ELF-1 (cell line): ENCODE results near the gene DIAPH1.

ENCODE experiments used
- DNase-seq: peaks from one replicate; pipeline ENCODE4 v3.0.0-alpha.2; 2016; ENCODE audit warnings: low read depth, low spot score

Gene DIAPH1

GRCh38 chr5:141639357-141640050, 20.7 kb upstream of the DIAPH1 start:
- DNase-seq, result no peak

- DNase-seq, result no peak
Measured at GRCh38 chr5:141638771-141639170, 20.0 kb upstream of the DIAPH1 start.

DNA sequence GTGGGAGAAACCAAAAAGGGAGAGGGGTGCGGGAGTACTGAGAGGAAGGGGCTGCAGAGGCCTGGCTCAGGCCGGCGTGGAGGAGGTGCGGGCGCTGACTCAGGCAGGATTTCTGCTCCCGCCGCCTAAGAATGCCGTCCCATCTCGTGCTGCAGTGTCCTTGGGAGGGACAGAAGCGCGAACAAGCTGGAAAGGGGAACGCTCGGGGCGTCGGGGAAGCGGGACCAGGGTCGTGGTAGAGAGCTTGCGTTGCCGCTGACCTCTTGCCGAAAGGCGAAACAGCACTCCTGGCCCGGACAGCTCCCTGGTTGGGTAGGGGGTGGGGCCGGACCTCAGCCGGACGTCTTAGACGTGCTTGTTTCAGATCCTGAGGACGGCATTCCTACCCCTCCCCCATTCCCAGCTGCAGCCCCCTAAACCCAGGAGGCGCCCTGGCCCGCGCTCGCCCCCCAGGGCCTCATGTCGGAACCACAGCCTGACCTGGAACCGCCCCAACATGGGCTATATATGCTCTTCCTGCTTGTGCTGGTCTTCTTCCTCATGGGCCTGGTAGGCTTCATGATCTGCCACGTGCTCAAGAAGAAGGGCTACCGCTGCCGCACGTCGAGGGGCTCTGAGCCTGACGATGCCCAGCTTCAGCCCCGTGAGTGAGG, 19.1 kb upstream of the DIAPH1 start:
- peak; percentile 92 for DNase-seq

- DNase-seq, result peak; percentile 52
Measured at GRCh38 chr5:141637123-141637766, 18.4 kb upstream of the DIAPH1 start.

DNA sequence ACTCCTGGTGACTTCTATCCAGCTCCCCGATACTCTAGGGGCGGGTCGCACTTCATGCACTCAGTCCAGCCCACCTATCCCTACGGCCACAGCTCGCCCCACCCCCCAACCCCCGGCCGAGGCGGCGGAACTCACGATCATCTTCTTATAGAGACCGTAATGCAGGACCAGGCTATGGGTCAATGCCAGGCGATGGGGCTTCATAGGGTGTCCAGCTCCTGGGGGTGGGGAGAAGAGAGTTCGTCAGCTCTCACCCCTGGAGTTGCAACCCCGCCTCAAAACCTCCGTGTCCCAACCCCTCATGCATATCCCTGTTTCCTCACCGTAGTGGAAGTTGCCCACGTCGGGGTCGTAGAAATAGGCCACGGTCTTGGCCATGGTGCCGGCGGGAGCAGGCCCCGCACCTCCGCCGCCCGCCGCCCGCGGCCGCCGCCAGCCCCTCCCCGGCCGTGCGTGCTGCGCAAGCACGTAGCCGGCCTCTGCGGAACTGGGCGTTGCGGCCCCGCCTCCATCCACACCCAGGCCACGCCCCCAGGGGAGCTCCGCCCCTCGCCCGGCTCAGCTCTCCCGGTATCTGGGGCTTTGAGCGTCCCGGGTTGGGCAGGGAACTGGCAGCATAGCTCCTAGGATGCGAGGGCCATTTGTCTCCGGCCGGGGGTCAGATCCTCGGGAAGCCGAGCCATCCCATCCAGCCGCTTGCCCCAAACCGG, 17.8 kb upstream of the DIAPH1 start, which contains the start of the genes HDAC3 and RELL2:
TSS of gene HDAC3 (minus strand) at position 437 of the 710 bp plus-strand sequence. CDS start at position 378, 59 bp downstream.
TSS of gene RELL2 (plus strand) at position 585 of the 710 bp plus-strand sequence. CDS start 1,229 bp downstream, outside the sequence.
- peak; percentile 97 for DNase-seq

- no peak for DNase-seq
Measured at GRCh38 chr5:141636106-141636412, 17.3 kb upstream of the DIAPH1 start.

GRCh38 chr5:141635646-141636045, 16.8 kb upstream of the DIAPH1 start:
- no peak for DNase-seq

GRCh38 chr5:141634720-141635119, 15.9 kb upstream of the DIAPH1 start:
- DNase-seq, result no peak

- no peak for DNase-seq
Measured at GRCh38 chr5:141633871-141634561, 15.2 kb upstream of the DIAPH1 start.

DNA sequence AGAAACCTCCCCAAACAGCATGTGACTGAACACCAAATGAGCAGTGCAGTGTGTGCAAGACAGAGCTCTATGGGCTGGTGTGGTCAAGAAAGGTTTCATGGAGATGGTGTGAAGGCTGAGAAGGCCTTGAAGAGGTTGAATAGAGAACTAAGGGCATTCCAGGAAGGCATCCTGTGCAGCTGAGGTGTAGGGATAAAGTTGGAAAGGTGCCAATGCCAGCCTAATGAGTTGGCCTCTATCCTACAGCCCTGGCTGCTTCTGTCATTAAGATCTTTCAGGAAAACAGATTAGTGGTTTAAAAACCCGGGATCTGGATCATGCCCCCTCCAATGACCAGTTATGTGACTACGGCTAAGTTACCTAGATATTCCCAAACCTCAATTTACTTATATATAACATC, 13.8 kb upstream of the DIAPH1 start:
- no peak for DNase-seq

DNA sequence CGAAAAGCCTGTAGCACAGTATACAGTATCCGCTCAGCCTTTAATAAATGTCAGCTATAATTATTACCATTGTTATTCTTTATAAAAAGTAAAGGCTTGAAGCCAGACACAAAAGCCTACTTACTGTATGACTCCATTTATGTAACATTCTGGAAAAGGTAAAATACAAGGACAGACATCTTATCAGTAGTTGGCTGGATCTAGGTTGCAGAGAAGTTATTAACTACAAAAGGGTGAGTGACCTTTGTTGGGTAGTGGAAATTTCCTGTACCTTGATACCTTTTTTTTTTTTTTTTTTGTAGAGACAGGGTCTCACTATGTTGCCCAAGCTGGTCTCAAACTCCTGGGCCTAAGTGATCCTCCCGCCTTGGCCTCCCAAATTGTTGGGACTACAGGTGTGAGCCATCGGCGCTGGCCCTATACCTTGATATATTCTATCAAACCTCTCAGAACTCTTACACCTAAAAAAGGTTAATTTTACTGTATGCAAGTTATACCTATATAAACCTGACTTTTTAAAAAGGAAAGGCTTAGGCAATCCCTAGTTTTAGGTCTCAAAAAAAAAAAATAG, 11.9 kb upstream of the DIAPH1 start:
- no peak for DNase-seq

GRCh38 chr5:141628175-141628788, 9.5 kb upstream of the DIAPH1 start:
- DNase-seq, result no peak

GRCh38 chr5:141623611-141624010, 4.8 kb upstream of the DIAPH1 start:
- no peak for DNase-seq

GRCh38 chr5:141623186-141623585, 4.4 kb upstream of the DIAPH1 start:
- peak; percentile 91 for DNase-seq

- DNase-seq, result peak; percentile 73
Measured at GRCh38 chr5:141618030-141618803, 583 bp downstream of the DIAPH1 start.

DNA sequence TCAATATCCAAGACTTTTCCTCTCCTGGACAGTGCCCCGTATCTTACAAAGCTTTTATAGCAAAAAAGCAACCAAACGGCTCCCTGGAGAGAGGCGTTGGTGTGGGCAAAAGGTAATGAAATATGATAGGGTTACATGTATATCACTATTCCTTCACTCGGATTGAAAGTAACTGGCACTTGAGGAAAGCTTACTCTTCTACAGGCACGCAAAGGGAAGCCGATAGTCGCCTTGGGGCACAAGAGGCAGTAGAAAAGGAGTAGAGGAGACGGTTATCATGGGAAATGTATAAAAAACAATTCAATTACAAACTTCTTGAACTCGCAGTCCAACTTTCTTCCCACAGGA, 1.1 kb downstream of the DIAPH1 start:
- DNase-seq, result peak; percentile 38

DNA sequence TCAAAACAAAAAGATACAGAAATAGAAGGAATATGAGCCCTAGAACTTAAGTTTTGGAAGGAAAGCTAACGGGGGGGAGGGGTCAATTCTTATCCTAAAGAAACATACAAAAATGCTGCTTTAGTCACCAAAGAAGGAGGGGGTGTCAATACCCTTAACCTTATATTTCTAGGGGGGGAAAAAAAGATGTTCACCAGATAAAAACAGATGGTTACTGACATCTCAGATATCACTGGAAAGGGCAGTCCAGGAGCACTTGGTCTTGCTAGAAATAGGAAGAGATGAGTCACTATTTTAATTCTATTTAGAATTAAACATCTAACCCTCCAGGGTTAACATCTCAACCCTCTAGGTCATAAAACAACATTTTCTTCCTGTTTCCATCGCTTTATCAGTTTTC, 1.7 kb downstream of the DIAPH1 start:
- no peak for DNase-seq

DNA sequence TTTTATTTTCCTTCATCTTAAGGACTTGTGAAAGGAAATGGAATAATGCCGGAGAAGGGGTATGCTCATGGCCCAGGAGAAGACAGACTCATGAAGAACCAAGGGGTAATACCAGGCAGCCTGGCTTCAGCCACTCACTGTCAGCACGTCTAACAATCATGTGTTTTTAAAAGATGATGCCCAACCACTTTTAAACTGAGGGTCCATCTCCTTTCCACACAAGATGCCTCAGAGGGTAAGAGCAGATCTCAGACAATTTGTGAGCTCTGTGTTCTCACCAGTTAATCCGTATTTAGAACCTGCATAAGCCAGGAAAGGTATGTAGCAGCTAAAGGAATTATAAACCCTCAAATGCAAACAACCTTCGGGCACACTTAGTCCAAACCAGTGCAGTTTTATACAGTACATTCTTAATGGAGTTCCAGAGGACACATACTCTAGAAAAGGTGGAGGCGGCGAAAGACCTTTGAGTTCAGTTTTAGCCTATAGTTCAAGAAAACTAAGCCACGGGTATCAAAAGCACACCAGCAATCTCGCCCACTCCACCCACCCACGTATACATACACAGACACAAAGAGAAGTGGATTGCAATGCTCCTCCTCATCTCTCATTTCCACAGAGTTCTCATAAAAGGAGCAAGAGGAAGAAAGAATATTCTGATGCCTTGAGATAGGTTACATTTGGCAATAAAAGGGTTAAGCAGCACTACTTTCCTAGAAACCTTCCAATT, 2.6 kb downstream of the DIAPH1 start:
- DNase-seq, result no peak

GRCh38 chr5:141613344-141613743, 5.5 kb downstream of the DIAPH1 start:
- DNase-seq, result no peak
